Subcutaneous abdominal adipose tissue (tissue), 5 donors: ENCODE data around the gene ZNF428.

Experiments used
- H3K27ac ChIP-seq: one replicate; pipeline ENCODE4 v1.7.0; 2013; ENCODE audit warnings: low read depth, mild to moderate bottlenecking, inconsistent platforms, low read length, moderate library complexity
- H3K27me3 ChIP-seq, 5 donors: one replicate each; pipeline ENCODE4 v1.7.0; 2013; ENCODE audit warnings: low read length in 5 of 5, inconsistent platforms in 1 of 5; ENCODE audit not compliant: control insufficient read depth in 5 of 5, insufficient read depth in 4 of 5
- H3K36me3 ChIP-seq, 5 donors: one replicate each; pipeline ENCODE4 v1.7.0; 2013; ENCODE audit warnings: low read length in 5 of 5; ENCODE audit not compliant: control insufficient read depth in 5 of 5, insufficient read depth in 5 of 5
- H3K4me1 ChIP-seq, 5 donors: one replicate each; pipeline ENCODE4 v1.7.0; 2013; ENCODE audit warnings: low read length in 5 of 5, mild to moderate bottlenecking in 3 of 5, moderate library complexity in 1 of 5; ENCODE audit not compliant: control insufficient read depth in 5 of 5, insufficient read depth in 5 of 5
- H3K4me3 ChIP-seq, 5 donors: one replicate each; pipeline ENCODE4 v1.7.0; 2013; ENCODE audit warnings: low read length in 5 of 5, low read depth in 1 of 5
- H3K9ac ChIP-seq, 5 donors: one replicate each; pipeline ENCODE4 v1.7.0; 2013; ENCODE audit warnings: low read length in 5 of 5, mild to moderate bottlenecking in 4 of 5, moderate library complexity in 3 of 5
- H3K9me3 ChIP-seq, 5 donors: one replicate each; pipeline ENCODE4 v1.7.0; 2013; ENCODE audit warnings: low read length in 5 of 5; ENCODE audit not compliant: control insufficient read depth in 5 of 5
- donor health status: healthy.
- donor health status: healthy.
- donor health status: healthy.
- donor health status: healthy.
- donor health status: healthy.

ZNF428 gene, protein sequence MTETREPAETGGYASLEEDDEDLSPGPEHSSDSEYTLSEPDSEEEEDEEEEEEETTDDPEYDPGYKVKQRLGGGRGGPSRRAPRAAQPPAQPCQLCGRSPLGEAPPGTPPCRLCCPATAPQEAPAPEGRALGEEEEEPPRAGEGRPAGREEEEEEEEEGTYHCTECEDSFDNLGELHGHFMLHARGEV

GRCh38 chr19:43619262-43620060 lies at the start of gene ZNF428:
ZNF428 (minus strand) TSS chr19:43619629; CDS start chr19:43614304, 5,325 bp downstream.
- H3K4me1 ChIP-seq = peaks cover 0 to 23% (median 20%) of the 10 kb centered on the region in 5 donors
- no peaks in the 10 kb centered on the region for H3K9me3 ChIP-seq
- peaks cover 0 to 2% (median 0%) of the 10 kb centered on the region in 5 donors for H3K36me3 ChIP-seq
- no peaks in the 10 kb centered on the region for H3K27me3 ChIP-seq
- peak within 1 kb of the TSS; percentile 84 to 99 (median 95) for H3K9ac ChIP-seq
- peak within 1 kb of the TSS; percentile 92 to 98 (median 96) for H3K4me3 ChIP-seq
- H3K27ac ChIP-seq = peak within 1 kb of the TSS; percentile 85

GRCh38 chr19:43668406-43669109 lies 49.1 kb upstream of the ZNF428 start:
- Histone ChIP-seq H3K4me1 (peaks cover 0 to 36% (median 26%) of the 10 kb centered on the region in 5 donors), H3K9ac (peak overlapping the region in 4 of 5 donors; percentile 86 to 95 (median 94)), H3K36me3 (peaks cover 0 to 34% (median 17%) of the 10 kb centered on the region in 5 donors), H3K27me3 (no peaks in the 10 kb centered on the region), H3K4me3 (peak overlapping the region; percentile 70 to 84 (median 77)), H3K27ac (peak overlapping the region; percentile 98), H3K9me3 (no peaks in the 10 kb centered on the region)

GRCh38 chr19:43667876-43668405 lies 48.5 kb upstream of the ZNF428 start:
- Histone ChIP-seq H3K9ac (peak overlapping the region in 4 of 5 donors; percentile 60 to 67 (median 62)), H3K27ac (no peak overlapping the region)

GRCh38 chr19:43667126-43667875 lies 47.9 kb upstream of the ZNF428 start:
- H3K4me1 ChIP-seq = peaks cover 0 to 39% (median 26%) of the 10 kb centered on the region in 5 donors
- peak overlapping the region in 3 of 5 donors; percentile 60 to 67 (median 64) for H3K9ac ChIP-seq
- no peaks in the 10 kb centered on the region for H3K27me3 ChIP-seq
- H3K9me3 ChIP-seq = no peaks in the 10 kb centered on the region
- H3K4me3 ChIP-seq = peak overlapping the region; percentile 64 to 71 (median 68)
- H3K36me3 ChIP-seq = peaks cover 0 to 41% (median 17%) of the 10 kb centered on the region in 5 donors
- no peak overlapping the region for H3K27ac ChIP-seq

More at GRCh38 chr19:43667876-43668405, 48.5 kb upstream of the ZNF428 start:
- peak overlapping the region; percentile 64 to 71 (median 68) for H3K4me3 ChIP-seq
- no peaks in the 10 kb centered on the region for H3K9me3 ChIP-seq
- peaks cover 0 to 39% (median 17%) of the 10 kb centered on the region in 5 donors for H3K36me3 ChIP-seq
- no peaks in the 10 kb centered on the region for H3K27me3 ChIP-seq
- peaks cover 0 to 39% (median 26%) of the 10 kb centered on the region in 5 donors for H3K4me1 ChIP-seq

- H3K4me3 ChIP-seq = no peak overlapping the region
- H3K4me1 ChIP-seq = peaks cover 0 to 23% (median 10%) of the 10 kb centered on the region in 5 donors
- no peak overlapping the region for H3K27ac ChIP-seq
- H3K9ac ChIP-seq = no peak overlapping the region
- peaks cover 0 to 58% (median 25%) of the 10 kb centered on the region in 5 donors for H3K36me3 ChIP-seq
- no peaks in the 10 kb centered on the region for H3K27me3 ChIP-seq
- no peaks in the 10 kb centered on the region for H3K9me3 ChIP-seq
Measured at GRCh38 chr19:43664018-43664417, 44.6 kb upstream of the ZNF428 start.

- Histone ChIP-seq H3K9me3 (peaks cover 0 to 8% (median 7%) of the 10 kb centered on the region in 5 donors), H3K9ac (no peak overlapping the region), H3K27me3 (no peaks in the 10 kb centered on the region), H3K27ac (no peak overlapping the region), H3K4me3 (no peak overlapping the region), H3K36me3 (peaks cover 0 to 62% (median 25%) of the 10 kb centered on the region in 5 donors), H3K4me1 (peaks cover 0 to 16% (median 1%) of the 10 kb centered on the region in 5 donors)
Measured at GRCh38 chr19:43662487-43662886, 43.1 kb upstream of the ZNF428 start.

DNA sequence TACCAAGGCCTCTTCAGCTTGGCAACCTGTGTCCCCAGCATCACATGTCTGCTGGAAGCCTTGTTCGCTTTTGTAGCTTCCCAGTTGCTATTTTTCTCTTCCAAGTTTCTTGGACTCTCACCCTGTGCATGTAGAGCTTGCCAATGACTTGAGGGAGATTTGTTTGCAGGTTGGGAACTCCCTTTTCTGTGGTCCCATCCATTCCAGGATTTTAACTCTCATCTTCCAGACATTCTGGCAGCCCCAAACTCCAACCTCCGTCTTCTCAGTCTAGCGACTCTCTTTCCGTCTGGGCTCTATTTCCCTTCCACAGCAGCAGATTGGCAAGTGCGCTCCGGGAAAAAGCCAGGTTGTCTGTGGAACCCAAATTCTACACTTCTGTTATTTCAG lies 41.5 kb upstream of the ZNF428 start:
- no peaks in the 10 kb centered on the region for H3K27me3 ChIP-seq
- H3K36me3 ChIP-seq = peaks cover 0 to 56% (median 21%) of the 10 kb centered on the region in 5 donors
- no peak overlapping the region for H3K4me3 ChIP-seq
- no peak overlapping the region for H3K27ac ChIP-seq
- H3K4me1 ChIP-seq = peaks cover 0 to 14% (median 0%) of the 10 kb centered on the region in 5 donors
- H3K9me3 ChIP-seq = peaks cover 0 to 8% (median 7%) of the 10 kb centered on the region in 5 donors
- H3K9ac ChIP-seq = no peak overlapping the region

- Histone ChIP-seq H3K27me3 (no peaks in the 10 kb centered on the region), H3K9me3 (peaks cover 0 to 8% (median 7%) of the 10 kb centered on the region in 5 donors), H3K4me1 (peaks cover 0 to 14% (median 0%) of the 10 kb centered on the region in 5 donors), H3K9ac (no peak overlapping the region), H3K27ac (no peak overlapping the region), H3K4me3 (no peak overlapping the region), H3K36me3 (peaks cover 0 to 54% (median 23%) of the 10 kb centered on the region in 5 donors)
Measured at GRCh38 chr19:43660301-43660970, 41.0 kb upstream of the ZNF428 start.
